ENCODE measurements around the gene NDUFA7. TPM values are rescaled to one million over a fixed set of nuclear protein-coding genes. Genes with fewer than 3 reads are reported as not detected.

The NDUFA7 gene
- total and polyA plus RNA-seq, 9 donors: 7.7 to 63.7 (median 30.2) TPM

- DNase-seq: no peak
- TF ChIP-seq EP300 (IDR thresholded peaks at IDR 0.05) (no peak), CTCF (IDR thresholded peaks at IDR 0.05) (no peak), POLR2A (IDR thresholded peaks at IDR 0.05) (no peak)
- no peaks in the 10 kb centered on the region for H3K4me1 ChIP-seq (ENCODE audit: insufficient read depth)
- intact Hi-C loops (cut with DNase I): no loop called here
- H3K27ac ChIP-seq: no peak overlapping the region
- H3K4me3 ChIP-seq: no peak overlapping the region
- H3K36me3 ChIP-seq: no peaks in the 10 kb centered on the region
- 7 to 20% (median 19%) methylated on average over 51 to 52 of the region's 52 CpGs for WGBS, 3 donors
- H3K9me3 ChIP-seq: no peaks in the 10 kb centered on the region
- H3K27me3 ChIP-seq: peaks cover 5% of the 10 kb centered on the region
Observed at GRCh38 chr19:8332976-8333766, 12.0 kb upstream of the NDUFA7 start.

GRCh38 chr19:8331263-8331845, 10.2 kb upstream of the NDUFA7 start:
- Histone ChIP-seq H3K27ac (no peak overlapping the region), H3K4me1 (ENCODE audit: insufficient read depth) (no peaks in the 10 kb centered on the region), H3K9me3 (no peaks in the 10 kb centered on the region), H3K4me3 (no peak overlapping the region), H3K36me3 (no peaks in the 10 kb centered on the region), H3K27me3 (peaks cover 5% of the 10 kb centered on the region)
- TF ChIP-seq CTCF (IDR thresholded peaks at IDR 0.05) (no peak), POLR2A (IDR thresholded peaks at IDR 0.05) (no peak), EP300 (IDR thresholded peaks at IDR 0.05) (no peak)
- no peak for DNase-seq
- 66 to 72% (median 70%) methylated on average over 8 of the region's 8 CpGs for WGBS, 3 donors
- intact Hi-C loops (cut with DNase I): no loop called here

GRCh38 chr19:8329996-8330395, 8.8 kb upstream of the NDUFA7 start:
- no peaks in the 10 kb centered on the region for H3K9me3 ChIP-seq
- 54 to 90% (median 84%) methylated on average over 3 of the region's 3 CpGs for WGBS, 3 donors
- no peak for DNase-seq
- no peak overlapping the region for H3K27ac ChIP-seq
- H3K4me3 ChIP-seq: no peak overlapping the region
- intact Hi-C loops (cut with DNase I): no loop called here
- peaks cover 5% of the 10 kb centered on the region for H3K27me3 ChIP-seq
- TF ChIP-seq POLR2A (IDR thresholded peaks at IDR 0.05) (no peak), EP300 (IDR thresholded peaks at IDR 0.05) (no peak), CTCF (IDR thresholded peaks at IDR 0.05) (no peak)
- no peaks in the 10 kb centered on the region for H3K36me3 ChIP-seq
- no peaks in the 10 kb centered on the region for H3K4me1 ChIP-seq (ENCODE audit: insufficient read depth)

- intact Hi-C loops (cut with DNase I): no loop called here
- H3K9me3 ChIP-seq: no peaks in the 10 kb centered on the region
- H3K4me1 ChIP-seq (ENCODE audit: insufficient read depth): peaks cover 8% of the 10 kb centered on the region
- H3K36me3 ChIP-seq: no peaks in the 10 kb centered on the region
- no peak overlapping the region for H3K27ac ChIP-seq
- TF ChIP-seq CTCF (IDR thresholded peaks at IDR 0.05): no peak
- no peak for TF ChIP-seq EP300 (IDR thresholded peaks at IDR 0.05)
- TF ChIP-seq POLR2A (IDR thresholded peaks at IDR 0.05): no peak
- 88 to 97% (median 91%) methylated on average over 3 of the region's 3 CpGs for WGBS, 3 donors
- H3K27me3 ChIP-seq: no peaks in the 10 kb centered on the region
- H3K4me3 ChIP-seq: no peak overlapping the region
- no peak for DNase-seq
Observed at GRCh38 chr19:8325454-8325853, 4.3 kb upstream of the NDUFA7 start.
